HG03135 (cell line): Measurements from ENCODE around the gene SLC25A44.
"Not testable (repeated sequence)": the region's sequence is repeated elsewhere in the genome, so short reads cannot be mapped to it uniquely, and the experiment has no call there.

ENCODE experiments used
- ATAC-seq: cut with Tn5 transposase; IDR thresholded peaks from one replicate; pipeline ENCODE4 v1.9.1; 2021; ENCODE audit warnings: mild to moderate bottlenecking, moderate library complexity; ENCODE audit not compliant: unreplicated experiment

SLC25A44 gene

DNA sequence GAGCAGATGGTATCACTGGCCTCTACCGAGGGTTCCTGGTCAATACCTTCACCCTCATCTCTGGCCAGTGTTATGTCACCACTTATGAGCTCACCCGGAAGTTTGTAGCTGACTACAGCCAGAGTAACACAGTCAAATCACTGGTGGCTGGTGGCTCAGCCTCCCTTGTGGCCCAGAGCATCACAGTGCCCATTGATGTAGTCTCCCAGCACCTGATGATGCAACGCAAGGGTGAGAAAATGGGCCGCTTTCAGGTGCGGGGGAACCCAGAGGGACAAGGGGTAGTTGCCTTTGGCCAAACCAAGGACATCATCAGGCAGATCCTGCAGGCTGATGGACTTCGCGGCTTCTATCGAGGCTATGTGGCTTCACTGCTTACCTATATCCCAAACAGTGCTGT lies 6.1 kb downstream of the SLC25A44 start:
- no peak for ATAC-seq

DNA sequence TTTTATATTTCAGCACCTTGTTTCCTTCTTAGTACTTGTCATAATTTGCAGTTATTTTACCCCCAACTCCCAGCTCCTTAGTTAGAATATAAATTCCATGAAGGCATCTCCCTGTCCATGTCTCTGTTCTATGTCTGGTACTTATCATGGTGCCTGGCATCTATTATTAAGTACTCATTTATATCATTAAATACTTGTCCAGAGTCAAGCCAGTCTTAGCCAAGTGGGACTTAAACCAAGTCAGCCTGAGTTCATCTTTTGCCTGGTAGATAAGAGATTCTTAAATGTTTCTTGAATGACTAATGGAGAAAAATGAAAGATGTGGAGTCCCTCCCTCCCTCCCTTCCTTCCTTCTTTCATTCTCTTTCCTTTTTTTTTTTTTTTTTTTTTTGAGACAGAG lies 9.4 kb downstream of the SLC25A44 start:
- ATAC-seq = no peak

DNA sequence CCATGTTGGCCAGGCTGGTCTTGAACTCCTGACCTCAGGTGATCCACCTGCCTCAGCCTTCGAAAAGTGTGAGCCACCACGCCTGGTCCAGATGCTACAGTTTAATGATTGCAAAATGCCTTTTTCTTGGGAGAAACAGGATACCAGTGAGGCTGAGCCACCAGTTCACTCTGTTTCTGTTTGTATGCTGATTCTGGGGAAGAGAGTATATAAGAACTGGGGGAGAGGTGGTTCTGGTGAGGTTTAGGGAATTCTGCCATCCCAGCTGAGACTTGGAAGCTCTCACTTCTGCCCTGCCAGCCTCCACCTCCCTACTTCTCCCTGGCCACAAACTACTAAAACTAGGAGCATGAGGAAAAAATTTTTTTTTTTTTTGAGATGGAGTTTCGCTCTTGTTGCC lies 10.8 kb downstream of the SLC25A44 start:
- ATAC-seq = no peak

DNA sequence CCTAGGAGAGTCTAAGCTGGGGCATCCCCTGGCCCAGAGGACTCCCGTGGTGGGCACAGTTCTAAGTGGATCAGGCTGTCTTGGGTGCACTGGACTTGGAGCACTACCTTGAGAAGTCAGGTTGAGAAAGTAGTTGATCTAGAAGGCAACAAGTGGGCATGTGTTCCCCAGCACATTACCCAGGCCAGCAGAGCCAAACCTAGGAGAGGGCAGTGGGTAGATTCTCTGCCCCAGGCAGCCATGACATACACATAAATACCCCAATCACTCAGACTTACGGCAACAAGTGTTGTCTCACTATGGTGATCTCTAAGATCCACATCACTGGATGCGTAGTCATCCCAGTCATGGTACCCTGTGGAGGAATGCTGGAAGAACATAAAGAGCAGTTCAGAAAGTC lies 17.3 kb downstream of the SLC25A44 start:
- no peak for ATAC-seq

DNA sequence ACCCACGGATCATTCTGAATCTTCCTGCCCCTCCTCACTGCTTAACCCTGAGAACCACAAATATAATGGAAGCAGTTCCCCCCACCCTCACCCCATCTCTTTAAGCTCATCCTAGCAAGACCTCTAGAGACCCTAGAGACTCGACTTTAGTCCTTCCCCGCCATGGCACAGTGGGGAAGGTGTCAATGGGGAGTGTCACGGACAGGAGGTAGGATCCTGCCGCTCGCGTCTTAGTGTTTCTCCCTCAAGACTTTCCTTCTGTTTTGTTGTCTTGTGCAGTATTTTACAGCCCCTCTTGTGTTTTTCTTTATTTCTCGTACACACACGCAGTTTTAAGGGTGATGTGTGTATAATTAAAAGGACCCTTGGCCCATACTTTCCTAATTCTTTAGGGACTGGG lies 18.2 kb downstream of the SLC25A44 start:
- no peak for ATAC-seq

DNA sequence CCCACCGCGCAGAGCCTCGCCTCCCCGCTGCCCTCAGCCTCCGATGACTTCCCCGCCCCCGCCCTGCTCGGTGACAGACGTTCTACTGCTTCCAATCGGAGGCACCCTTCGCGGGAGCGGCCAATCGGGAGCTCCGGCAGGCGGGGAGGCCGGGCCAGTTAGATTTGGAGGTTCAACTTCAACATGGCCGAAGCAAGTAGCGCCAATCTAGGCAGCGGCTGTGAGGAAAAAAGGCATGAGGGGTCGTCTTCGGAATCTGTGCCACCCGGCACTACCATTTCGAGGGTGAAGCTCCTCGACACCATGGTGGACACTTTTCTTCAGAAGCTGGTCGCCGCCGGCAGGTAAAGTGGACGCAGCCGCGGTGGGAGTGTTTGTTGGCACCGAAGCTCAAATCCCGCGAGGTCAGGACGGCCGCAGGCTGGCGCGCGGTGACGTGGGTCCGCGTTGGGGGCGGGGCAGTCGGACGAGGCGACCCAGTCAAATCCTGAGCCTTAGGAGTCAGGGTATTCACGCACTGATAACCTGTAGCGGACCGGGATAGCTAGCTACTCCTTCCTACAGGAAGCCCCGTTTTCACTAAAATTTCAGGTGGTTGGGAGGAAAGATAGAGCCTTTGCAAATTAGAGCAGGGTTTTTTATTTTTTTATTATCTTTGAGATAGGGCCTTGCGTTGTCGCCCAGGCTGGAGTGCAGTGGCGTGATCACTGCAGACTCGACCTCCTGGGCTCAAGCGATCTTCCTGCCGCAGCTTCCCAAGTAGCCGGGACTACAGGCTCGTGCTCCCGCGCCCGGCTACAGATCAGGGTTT lies 19.1 kb downstream of the SLC25A44 start, which contains the start of gene PMF1:
PMF1 (plus strand) TSS at position 175 of the 811 bp plus-strand sequence; CDS start at position 184, 9 bp downstream.
- ATAC-seq = peak; percentile 92

DNA sequence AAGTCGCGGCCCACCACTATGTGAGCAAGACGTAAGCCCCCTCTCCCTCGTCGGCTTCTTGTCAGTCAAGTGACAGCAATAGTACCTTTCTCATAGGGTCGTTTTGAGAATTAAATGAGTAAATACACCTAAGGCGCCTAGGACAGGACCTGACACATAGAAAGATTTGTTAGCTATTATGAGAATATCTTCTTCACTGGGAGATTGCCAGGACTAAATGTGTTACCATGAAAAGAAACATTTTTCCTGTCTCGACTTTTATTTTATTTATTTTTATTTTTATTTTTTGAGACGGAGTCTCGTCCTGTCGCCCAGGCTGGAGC lies 19.7 kb downstream of the SLC25A44 start:
- no peak for ATAC-seq

DNA sequence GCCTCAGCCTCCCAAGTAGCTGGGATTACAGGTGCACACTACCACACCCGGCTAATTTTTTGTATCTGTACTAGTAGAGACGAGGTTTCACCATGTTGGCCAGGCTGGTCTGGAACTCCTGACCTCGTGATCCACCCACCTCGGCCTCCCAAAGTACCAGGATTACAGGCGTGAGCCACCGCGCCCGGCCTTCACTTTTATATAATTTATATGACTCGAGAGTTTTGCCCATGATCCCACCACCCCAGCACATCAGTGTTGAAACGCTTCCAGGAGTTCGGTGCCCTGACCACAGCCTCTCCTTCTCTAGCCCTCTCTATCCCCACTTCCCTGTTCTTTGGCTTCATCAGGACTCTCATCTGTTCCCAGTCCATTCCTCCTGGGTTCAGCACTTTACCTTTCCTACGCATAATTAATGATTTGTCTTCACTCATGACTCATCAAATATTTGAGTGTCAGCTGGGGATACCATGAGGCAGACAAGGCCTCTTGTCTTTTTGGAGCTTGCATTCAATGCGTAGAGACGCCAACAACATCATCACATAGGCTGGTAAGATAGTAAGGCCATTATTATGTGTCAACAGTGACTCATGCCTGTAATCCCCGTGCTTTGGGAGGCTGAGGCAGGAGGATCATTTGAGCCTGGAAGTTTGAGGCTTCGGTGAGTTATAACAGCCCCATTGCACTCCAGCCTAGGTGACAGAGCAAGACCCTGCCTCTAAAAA lies 20.3 kb downstream of the SLC25A44 start:
- no peak for ATAC-seq

DNA sequence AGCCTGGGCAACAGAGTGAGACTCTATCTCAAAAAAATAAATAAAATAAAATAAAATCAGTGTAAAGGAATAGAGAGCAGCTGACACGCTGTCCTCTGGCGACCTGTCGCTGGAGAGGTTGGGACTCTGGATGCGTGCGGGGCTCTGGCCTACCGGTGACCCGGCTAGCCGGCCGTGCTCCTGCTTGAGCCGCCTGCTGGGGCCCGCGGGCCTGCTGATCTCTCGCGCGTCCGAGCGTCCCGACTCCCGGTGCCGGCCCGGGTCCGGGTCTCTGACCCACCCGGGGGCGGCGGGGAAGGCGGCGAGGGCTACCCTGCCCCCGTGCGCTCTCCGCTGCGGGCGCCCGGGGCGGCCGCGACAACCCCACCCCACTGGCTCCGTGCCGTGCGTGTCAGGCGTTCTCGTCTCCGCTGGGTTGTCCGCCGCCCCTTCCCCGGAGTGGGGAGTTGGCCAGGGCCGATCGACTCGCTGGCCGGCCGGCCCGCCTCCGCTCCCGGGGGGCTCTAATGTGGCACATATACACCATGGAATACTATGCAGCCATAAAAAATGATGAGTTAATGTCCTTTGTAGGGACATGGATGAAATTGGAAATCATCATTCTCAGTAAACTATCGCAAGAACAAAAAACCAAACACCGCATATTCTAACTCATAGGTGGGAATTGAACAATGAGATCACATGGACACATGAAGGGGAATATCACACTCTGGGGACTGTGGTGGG lies 22.6 kb downstream of the SLC25A44 start:
- ATAC-seq = not testable (repeated sequence)

DNA sequence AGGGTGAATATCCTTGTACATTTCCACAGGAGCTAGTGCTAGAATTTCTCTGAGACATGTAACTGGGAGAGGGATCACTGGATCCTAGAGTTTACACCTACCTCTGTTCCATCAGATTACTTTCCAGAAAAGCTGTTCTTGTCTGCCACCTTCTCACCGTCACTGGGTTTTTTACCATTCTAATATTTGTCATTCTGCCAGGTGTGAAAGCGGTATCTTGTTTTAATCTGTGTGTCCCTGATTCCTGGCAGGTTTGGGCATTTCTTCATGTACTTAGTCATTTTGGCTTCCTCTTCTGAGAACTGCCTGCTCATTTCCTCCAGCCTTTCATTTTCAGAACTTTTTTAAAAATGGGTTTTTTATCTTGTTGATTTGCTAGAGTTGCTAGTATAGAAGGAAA lies 24.0 kb downstream of the SLC25A44 start:
- ATAC-seq = no peak

DNA sequence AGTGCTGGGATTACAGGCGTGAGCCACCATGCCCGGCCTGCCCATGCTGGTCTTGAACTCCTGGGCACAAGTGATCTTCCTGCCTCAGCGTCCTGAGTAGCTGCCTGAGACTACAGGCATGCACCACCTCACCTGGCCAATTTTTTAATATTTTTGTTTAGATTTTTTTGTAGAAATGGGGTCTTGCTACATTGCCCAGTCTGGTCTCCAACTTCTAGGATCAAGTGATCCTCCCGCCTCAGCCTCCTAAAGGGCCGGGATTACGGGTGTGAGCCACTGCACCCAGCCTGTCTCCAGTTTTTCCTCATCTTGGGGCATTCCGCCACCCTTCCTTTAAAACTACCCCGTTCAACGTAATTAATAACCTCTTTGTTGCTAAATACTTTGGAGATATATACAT lies 26.3 kb downstream of the SLC25A44 start:
- ATAC-seq = no peak

DNA sequence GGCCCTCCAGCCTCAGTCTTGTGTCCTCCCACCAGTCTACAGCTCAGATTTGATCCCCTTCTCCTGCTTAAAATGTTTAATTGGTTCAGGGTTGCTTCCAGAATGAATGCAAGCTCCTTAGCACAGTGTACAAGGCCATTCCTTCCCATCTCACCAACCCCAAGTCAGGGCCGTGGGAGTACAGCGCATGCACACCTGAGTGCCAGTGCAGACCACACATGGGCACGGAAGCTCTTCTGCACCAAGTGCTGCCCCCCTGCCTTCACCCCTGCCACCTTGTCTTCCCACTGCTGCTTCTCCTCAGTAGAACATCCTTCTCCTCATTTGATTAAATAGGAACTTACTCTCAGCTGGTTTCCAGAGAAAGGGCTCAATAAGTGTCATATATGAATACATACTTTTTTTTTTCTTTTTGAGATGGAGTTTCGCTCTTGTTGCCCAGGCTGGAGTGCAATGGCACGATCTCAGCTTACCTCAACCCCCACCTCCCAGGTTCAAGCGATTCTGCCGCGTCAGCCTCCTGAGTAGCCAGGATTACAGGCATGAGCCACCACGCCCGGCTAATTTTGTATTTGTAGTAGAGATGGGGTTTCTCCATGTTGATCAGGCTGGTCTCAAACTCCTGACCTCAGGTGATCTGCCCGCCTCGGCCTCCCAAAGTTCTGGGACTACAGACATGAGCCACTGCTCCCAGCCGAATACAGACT lies 28.2 kb downstream of the SLC25A44 start:
- ATAC-seq = no peak

DNA sequence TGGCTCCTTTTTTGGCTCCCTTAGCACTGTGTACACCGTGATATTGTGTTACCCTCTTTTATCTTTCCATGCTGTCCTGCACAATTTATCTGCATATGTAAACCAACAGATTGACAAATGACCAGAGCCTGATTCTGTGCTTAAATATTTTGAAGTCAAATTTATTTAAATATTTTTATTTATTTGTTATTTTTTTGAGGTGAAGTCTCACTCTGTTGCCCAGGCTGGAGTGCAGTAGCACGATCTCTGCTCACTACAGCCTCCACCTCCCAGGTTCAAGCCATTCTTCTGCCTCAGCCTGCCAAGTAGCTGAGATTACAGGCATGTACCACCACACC lies 31.7 kb downstream of the SLC25A44 start:
- no peak for ATAC-seq

DNA sequence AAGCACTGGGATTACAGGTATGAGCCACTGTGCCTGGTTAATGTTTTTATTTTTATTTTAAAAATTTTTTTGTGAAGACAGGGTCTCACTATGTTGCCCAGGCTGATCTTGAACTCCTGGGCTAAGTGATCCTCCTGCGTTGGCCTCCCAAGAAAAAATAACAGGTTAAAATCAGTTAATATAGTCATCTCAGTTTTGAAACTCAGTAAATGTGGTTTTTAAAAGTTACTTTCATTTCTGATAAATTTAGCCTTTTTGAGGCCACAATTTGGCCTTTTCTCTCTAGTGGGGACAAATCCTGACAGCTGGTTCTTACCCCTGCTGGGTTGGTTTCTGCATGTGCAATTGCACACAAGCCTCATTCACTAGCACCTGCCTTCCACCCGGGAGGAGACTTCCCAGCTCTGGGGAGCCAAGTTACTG lies 32.2 kb downstream of the SLC25A44 start:
- ATAC-seq = peak; percentile 78

DNA sequence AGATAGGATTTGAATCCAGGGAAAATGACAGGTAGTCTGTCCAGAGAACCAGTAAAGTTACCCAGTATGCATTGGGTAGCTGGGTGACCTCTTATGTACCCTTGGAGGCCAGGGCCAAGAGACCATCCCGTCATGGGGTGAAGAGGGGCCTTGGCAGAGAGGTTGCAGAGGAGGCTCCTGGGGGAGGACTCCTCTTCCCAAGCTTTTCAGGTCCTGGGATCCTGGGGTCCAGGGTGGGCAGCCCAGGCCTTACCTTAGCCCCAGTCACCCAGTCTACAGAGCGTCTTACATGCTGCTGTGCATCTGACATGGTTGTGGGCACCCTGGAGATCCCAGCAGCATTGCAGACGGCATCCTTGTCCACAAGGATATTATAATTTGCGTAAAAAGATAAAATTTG lies 32.9 kb downstream of the SLC25A44 start:
- no peak for ATAC-seq

DNA sequence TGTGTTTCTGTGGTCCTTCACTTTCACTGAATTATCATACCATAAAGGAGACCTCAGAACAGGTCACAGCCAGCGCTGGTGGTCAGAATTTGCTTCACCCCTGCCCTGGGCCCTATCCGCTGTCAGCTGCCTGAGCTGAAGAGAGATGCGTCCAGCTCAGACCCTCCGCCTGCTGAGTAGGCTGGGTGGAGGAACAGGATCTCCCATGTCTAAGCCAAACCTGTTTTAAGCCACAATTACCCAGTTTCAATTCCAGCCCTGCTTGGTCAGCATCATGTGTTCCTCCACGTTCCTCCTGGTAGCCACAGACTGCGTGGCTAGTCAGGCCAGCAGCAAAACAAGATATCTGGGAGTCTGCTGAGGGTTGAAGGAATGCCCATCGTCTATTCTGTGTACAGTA lies 34.6 kb downstream of the SLC25A44 start:
- no peak for ATAC-seq

DNA sequence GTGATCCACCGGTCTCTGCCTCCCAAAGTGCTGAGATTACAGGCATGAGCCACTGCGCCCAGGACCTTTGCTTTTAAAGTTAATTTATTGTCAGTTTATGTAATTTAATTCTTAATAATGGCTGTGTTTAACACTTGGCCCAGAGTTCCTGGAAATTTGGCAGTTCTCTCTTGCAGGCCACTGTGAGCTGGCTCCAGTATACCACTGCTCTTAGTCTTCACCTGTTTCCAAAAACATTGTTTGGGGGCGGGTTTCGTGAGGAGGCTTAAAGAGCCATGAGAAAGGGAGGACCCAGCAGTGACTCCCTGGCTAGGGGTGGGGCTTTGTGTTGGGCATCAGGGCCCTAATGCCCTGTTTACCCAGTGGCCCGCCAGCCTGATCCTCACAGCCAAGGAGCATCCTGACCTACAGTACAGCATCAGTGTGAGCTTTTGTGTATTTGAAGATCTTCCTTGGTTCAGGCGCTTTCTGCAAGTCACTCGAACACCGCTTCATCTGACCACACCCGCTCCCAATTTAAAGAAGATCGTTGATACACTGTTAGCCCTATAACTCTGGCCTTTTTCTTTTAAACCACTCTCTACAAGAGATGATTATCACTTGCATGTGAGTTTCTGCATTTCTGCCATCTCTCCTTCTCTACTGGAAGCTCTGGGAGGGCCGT lies 36.0 kb downstream of the SLC25A44 start:
- no peak for ATAC-seq

DNA sequence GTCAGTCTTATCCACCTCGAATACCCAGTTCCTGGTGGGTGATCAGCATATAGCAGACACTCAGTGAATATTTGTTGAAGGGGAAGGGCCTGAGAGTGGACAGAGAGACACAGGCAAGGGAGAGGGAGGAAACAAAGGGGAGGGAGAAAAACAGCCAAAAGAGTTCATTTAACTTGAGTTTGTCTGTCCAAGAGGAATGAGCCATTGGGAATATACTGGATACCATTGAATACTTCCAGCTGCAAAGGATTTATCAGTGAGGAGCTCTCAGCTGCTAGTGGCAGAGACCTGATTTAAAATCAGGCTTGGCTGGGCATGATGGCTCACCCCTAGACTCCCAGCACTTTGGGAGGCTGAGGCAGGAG lies 36.6 kb downstream of the SLC25A44 start:
- ATAC-seq = no peak

DNA sequence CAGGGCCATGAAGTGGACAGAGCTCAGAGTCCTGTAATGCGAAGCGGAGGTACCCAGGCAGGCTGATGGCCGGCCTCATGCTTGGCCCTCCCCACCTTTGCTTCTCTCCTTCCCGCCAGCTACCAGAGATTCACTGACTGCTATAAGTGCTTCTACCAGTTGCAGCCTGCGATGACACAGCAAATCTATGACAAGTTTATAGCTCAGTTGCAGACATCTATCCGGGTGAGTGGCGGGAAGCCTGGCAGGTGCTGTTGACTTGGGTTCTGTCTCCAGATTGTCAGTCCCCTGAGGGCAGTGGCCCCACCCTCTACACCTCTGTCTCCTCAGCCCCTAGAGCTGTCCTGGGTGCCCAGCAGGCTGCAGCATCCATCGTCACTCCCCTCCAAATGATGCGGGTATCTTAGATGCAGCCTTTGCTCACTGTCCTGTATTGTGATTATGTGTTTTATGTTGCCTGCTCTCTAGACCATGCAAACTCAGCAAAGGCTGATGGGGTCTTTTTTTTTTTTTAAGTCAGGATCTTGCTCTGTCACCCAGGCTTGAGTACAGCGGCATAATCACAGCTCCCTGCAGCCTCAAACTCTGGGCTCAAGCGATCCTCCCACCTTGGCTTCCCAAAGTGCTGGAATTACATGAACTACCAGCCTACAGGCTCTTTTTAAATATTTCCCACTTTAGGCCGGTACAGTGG lies 38.4 kb downstream of the SLC25A44 start:
- no peak for ATAC-seq

DNA sequence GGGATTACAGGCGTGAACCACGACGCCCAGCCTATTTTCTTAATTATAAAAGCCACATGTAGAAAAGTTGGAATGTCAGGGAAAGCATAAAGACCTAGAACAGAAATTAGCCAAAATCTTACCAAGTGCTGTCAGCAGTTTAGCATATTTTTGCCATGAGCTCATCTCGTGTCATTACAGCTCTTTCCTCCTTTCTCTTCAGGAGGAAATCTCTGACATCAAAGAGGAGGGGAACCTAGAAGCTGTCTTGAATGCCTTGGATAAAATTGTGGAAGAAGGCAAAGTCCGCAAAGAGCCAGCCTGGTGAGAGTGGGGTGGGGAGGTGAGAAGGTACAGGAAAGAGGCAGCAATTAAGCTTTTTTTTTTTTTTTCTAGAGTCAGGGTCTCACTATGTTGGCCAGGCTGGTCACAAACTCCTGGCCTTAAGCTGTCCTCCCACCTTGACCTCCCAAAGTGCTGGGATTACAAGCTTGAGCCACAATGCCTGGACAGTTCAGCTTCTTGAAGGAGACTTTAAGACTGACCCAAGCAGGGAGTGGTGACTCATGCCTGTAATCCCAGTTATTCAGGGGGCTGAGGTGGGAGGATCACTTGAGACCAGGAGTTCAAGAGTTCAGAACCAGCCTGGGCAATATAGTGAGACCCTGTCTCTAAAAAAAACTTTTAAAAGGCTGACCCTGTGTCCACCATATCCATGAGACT lies 39.7 kb downstream of the SLC25A44 start:
- no peak for ATAC-seq
